ENCODE results near the gene PAPLN.
"Not testable (repeated sequence)": the region's sequence is repeated elsewhere in the genome, so short reads cannot be mapped to it uniquely, and the experiment has no call there.

Gene PAPLN

DNA sequence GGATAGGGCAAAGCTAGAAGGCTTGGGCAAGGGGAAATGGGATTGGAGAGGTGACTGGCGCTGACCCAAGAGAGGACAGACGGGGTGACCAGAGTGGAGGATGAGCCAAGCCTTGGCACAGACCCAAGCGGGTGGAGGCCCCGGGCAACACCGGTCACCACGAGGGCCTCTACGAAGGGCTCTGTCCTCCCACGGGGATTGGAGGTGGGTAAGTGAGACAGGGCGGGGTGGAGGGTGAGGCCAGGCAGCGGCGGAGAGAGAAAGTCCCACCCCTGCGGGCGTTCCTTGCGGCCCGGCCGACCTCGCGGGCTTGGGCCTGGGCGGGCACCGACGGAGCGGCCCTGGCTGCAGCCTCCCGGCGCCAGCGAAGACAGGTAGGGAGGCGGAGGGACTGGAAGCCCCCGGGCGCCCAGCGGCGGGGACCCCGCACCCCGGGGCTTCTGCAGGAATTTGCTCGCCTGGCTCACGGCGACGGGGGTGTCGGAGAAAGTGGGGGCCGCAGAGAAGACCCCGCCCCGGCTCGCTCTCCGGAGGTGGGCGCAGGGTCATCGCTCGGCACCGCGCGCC lies at the start of gene PAPLN:
Gene PAPLN (plus strand): TSS at position 288 of the 567 bp plus-strand sequence. CDS start 2,273 bp downstream, outside the sequence.
- no peak for DNase-seq (ENCODE audit: low read depth, low spot score)

GRCh38 chr14:73188501-73188911 lies 48.8 kb upstream of the PAPLN start:
- DNase-seq (ENCODE audit: low read depth, low spot score): no peak

DNA sequence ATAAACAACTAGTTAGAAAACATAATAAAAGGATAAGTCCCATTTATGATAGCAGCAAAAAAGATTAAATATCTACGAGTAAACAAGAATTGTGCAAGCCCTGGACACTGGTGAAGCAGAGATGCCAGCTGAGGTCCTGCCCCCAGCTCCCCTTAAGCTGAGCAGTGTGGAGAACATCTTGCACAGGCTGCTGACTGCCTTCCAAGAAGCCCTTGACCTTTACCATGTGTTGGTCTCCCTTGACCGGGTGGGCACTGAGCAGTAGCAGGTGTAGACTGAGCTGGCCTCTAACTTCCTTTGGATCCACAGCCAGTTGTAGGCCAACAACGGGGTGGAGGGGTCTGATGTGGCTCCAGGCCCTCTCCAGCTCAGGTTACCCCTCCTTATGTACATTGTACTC lies 47.7 kb upstream of the PAPLN start:
- DNase-seq (ENCODE audit: low read depth, low spot score): no peak

DNA sequence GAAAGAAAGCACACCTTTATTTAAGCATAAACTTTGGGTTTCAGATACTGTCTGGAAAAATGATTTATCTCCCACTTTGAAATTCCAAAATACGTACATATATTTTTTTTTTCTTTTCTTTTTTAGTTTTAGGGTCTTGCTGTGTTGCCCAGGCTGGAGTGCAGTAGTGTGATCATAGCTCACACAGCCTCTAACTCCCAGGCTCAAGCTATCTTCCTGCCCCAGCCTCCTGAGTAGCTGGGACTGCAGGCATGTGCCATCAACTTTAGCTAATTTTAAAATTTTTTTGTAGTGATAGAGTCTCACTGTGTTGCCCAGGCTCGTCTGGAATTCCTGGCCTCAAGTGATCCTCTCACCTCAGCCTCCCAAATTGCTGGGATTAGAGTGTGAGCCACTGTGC lies 45.9 kb upstream of the PAPLN start:
- no peak for DNase-seq (ENCODE audit: low read depth, low spot score)

DNA sequence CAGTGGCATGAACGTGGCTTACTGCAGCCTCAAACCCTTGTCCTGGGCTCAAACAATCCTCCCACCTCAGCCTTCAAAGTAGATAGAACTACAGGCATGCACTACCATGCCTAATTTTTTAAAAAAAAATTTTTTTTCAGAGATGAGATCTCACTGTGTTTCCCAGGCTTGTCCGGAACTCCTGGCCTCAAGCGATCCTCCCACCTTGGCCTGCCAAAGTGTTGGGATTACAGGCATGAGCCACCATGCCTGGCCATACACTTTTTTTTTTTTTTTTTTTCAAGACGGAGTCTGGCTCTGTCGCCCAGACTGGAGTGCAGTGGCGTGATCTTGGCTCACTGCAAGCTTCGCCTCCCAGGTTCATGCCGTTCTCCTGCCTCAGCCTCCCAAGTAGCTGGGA lies 43.0 kb upstream of the PAPLN start:
- not testable (repeated sequence) for DNase-seq (ENCODE audit: low read depth, low spot score)

DNA sequence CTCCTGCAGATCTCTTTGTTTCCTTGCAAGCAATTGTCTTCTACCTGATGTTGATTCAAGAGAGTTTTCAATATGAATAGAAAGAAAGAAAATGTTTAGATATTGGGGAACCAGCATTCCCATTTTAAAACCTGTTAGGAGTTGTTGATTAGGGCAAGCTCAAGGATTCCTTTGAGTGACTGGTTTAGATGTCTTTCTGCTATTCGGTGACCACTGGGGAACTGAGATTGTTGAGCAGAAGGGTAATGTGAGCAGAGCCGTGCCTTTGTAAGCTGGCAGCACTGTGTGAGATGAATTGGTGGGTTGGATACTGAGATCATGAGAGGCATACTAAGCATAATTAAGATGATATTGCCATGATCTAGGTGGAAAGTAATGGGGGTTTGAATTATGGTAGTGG lies 39.1 kb upstream of the PAPLN start:
- no peak for DNase-seq (ENCODE audit: low read depth, low spot score)

- no peak for DNase-seq (ENCODE audit: low read depth, low spot score)
Observed at GRCh38 chr14:73203527-73203926, 33.8 kb upstream of the PAPLN start.

DNA sequence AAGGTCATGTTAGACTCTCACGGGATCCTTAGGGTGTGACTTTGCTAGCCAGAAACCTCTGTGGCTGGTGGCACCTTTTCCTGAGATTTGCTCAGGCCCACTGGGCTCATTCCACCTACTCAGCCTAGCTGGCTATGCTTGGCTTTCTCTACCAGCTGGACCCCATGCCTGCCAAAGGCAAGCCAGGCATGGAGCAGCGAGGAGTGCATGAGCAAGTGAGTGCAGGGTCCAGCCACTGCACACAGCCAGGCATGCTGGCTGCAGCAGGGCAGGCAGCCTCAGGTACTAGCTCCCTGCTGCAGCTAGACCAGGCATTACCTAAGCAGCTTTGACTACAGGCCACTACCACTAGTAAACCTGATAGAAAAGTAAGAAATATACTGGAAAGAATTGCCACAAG lies 29.7 kb upstream of the PAPLN start:
- DNase-seq (ENCODE audit: low read depth, low spot score): no peak

GRCh38 chr14:73208390-73208789 lies 28.9 kb upstream of the PAPLN start:
- DNase-seq (ENCODE audit: low read depth, low spot score): no peak

DNA sequence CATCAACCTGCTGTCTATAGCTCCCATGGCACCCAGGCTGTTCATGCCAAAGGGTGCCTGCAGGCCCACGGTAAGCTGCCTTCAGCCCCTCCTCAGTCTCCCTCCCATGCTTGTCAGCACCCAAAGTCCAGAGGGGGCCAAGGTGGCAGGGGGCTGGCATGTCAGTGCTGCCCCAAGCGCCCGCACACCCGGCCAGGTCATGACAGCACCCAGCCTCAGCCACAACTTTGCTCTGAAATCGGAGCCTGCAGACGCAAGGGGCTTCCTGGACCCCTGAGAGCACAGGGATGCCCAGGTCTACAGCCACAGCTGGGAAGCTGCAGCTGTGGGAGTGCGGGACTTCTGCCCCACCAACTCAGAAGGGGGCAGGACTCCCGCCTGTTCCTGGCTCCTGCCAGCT lies 28.5 kb upstream of the PAPLN start:
- no peak for DNase-seq (ENCODE audit: low read depth, low spot score)

DNA sequence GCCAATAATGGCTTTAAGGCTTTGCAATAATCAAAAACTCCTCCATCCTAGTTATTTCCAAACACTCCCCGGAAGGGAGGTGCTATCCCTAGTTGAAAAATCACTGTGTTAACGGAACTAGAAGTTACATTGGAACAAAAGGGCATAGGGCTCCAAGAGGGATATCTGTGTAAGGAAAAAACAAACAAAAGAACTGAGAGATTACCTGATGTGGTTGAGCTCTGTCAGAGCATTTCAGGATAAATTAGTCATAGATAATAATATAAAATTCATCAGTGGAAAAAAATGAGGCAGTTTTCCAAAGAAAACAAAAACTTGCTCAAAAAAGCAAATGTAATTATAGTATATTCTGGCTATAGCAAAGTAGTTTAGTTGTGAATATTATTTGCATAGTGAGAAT lies 27.4 kb upstream of the PAPLN start:
- no peak for DNase-seq (ENCODE audit: low read depth, low spot score)

DNA sequence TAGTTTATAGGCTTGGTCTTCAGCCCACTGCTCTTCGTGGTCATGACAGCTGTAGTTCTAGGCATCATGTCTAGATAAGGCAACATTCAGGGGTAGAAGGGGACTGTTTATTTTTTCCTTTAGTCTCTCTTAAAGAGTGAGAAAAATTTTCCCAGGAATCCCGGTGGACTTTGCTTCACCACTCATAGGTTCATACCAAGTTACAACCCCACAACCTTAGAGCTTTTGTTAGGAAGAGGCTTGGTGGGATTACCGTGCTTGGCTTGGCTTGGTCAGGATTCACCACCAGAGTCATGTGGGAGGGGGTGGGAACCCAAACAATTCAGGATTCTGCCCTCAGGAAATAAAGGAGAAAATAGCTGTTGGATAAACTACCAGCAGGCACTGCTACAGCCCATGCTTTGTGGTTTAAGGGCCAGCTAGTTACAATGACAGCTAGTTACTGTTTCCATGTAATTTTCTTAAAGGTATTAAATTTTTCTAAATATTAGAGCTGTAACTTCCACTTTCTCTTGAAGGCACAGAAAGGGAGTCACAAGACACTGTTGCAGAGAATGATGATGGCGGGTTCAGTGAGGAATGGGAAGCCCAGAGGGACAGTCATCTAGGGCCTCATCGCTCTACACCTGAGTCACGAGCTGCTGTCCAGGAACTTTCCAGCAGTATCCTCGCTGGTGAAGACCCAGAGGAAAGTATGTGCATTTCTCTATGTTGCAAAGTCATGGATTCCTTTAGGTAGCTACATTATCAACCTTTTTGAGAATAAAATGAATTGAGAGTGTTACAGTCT lies 25.9 kb upstream of the PAPLN start:
- DNase-seq (ENCODE audit: low read depth, low spot score): no peak

DNA sequence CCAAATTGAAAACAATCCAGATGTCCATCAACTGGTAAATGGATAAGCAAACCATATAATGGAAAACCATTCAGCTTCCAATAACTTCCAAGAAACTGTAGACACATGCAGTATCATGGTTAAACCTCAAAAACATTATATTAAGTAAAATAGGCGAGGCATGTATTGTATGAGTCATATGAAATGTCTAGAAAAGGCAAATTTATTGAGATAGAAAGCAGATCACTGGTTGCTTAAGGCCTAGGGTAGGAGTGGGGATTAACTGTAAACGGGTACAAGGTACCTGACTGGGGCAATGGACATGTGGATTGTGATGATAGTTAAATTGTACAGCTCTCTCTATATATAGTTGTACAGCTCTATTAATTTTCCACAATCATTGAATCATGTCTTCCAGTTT lies 21.3 kb upstream of the PAPLN start:
- DNase-seq (ENCODE audit: low read depth, low spot score): no peak

DNA sequence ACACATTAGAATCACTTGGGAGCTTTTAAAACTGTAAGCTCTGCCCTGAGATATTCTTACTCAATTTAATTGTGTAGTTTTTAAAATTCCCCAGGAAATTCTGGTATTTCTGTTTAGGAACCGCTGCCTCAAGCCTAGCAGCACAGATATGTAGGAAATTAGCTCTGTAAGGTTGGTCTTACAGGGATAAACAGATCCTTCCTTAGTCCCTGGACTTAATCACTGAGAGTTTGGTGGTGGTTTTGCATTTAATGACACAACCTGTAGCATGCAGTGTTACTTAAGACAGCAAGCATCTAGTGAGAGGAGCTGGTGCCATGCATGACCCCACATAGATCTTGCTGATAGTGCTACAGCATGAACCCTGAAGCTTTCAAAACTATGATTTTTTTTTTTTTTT lies 19.9 kb upstream of the PAPLN start:
- no peak for DNase-seq (ENCODE audit: low read depth, low spot score)

DNA sequence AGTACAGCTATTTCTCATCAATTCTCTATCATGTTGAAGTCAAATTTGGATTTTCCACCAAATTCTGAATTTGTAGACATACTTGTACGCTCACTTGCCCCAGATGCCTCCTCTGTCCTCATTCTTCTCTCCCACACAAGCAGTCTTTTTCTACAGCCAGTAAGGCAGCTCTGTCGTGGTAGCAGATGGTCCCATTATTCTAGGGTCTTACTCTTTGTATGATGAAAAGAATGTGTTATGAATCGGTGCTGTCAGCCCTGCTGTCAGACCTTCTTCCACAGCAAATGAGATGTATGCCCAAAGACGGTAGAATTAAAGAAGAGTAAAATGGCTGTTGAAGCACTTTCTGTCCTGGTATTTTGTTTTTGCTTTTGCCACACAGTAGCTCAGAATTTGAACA lies 17.2 kb upstream of the PAPLN start:
- DNase-seq (ENCODE audit: low read depth, low spot score): no peak

- no peak for DNase-seq (ENCODE audit: low read depth, low spot score)
Observed at GRCh38 chr14:73220634-73221033, 16.7 kb upstream of the PAPLN start.

- no peak for DNase-seq (ENCODE audit: low read depth, low spot score)
Observed at GRCh38 chr14:73221945-73222344, 15.4 kb upstream of the PAPLN start.

DNA sequence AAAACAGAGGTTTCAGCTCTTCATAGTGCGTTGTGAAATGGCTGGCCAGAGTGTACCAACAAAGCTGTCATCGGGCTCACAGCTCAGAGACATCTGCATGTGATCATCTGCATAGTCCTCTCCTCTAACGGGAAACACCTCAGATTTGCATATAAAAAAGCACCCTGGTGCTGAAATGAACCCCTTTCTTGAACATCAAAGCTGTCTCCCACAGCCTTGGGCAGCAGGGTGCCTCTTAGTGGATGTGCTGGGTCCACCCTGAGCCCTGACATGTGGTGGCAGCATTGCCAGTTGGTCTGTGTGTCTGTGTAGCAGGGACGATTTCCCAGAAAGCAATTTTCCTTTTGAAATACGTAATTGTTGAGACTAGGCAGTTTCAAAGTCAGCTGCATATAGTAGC lies 14.3 kb upstream of the PAPLN start:
- DNase-seq (ENCODE audit: low read depth, low spot score): no peak

- no peak for DNase-seq (ENCODE audit: low read depth, low spot score)
Observed at GRCh38 chr14:73225496-73225895, 11.8 kb upstream of the PAPLN start.

- no peak for DNase-seq (ENCODE audit: low read depth, low spot score)
Observed at GRCh38 chr14:73227812-73228781, 9.2 kb upstream of the PAPLN start.

GRCh38 chr14:73230051-73230450 lies 7.3 kb upstream of the PAPLN start:
- no peak for DNase-seq (ENCODE audit: low read depth, low spot score)

Measured in iPS DF 19.7 (cell line).